Measurements from ENCODE around the gene ZNF503.
"Not testable (repeated sequence)": the region's sequence is repeated elsewhere in the genome, so short reads cannot be mapped to it uniquely, and the experiment has no call there.

Gene ZNF503

GRCh38 chr10:75378379-75378778 lies 23.2 kb downstream of the ZNF503 start:
- no peaks in the 10 kb centered on the region for H3K27me3 Mint-ChIP-seq (ENCODE audit: low read depth)
- H3K27ac Mint-ChIP-seq, result no peak overlapping the region
- no peaks in the 10 kb centered on the region for H3K36me3 Mint-ChIP-seq (ENCODE audit: low read depth)
- no peak for DNase-seq (ENCODE audit: low spot score)
- no peaks in the 10 kb centered on the region for H3K9me3 Mint-ChIP-seq
- no peaks in the 10 kb centered on the region for H3K4me1 Mint-ChIP-seq (ENCODE audit: low read depth)
- H3K4me3 Mint-ChIP-seq, result no peak overlapping the region

- Mint-ChIP-seq H3K4me1 (ENCODE audit: low read depth) (no peaks in the 10 kb centered on the region), H3K4me3 (no peak overlapping the region), H3K36me3 (ENCODE audit: low read depth) (no peaks in the 10 kb centered on the region), H3K27me3 (ENCODE audit: low read depth) (no peaks in the 10 kb centered on the region), H3K27ac (no peak overlapping the region), H3K9me3 (no peaks in the 10 kb centered on the region)
- no peak for DNase-seq (ENCODE audit: low spot score)
Measured at GRCh38 chr10:75377869-75378268, 23.7 kb downstream of the ZNF503 start.

GRCh38 chr10:75375838-75376237 lies 25.7 kb downstream of the ZNF503 start:
- no peak for DNase-seq (ENCODE audit: low spot score)
- H3K4me1 Mint-ChIP-seq (ENCODE audit: low read depth), result no peaks in the 10 kb centered on the region
- no peaks in the 10 kb centered on the region for H3K27me3 Mint-ChIP-seq (ENCODE audit: low read depth)
- no peak overlapping the region for H3K27ac Mint-ChIP-seq
- no peak overlapping the region for H3K4me3 Mint-ChIP-seq
- no peaks in the 10 kb centered on the region for H3K9me3 Mint-ChIP-seq
- no peaks in the 10 kb centered on the region for H3K36me3 Mint-ChIP-seq (ENCODE audit: low read depth)

GRCh38 chr10:75371010-75371409 lies 30.6 kb downstream of the ZNF503 start:
- Mint-ChIP-seq H3K9me3 (peaks cover 16% of the 10 kb centered on the region), H3K4me1 (ENCODE audit: low read depth) (no peaks in the 10 kb centered on the region), H3K4me3 (no peak overlapping the region), H3K27me3 (ENCODE audit: low read depth) (no peaks in the 10 kb centered on the region), H3K27ac (no peak overlapping the region), H3K36me3 (ENCODE audit: low read depth) (no peaks in the 10 kb centered on the region)
- no peak for DNase-seq (ENCODE audit: low spot score)

GRCh38 chr10:75369838-75370237 lies 31.7 kb downstream of the ZNF503 start:
- H3K27me3 Mint-ChIP-seq (ENCODE audit: low read depth); H3K4me3 Mint-ChIP-seq; H3K27ac Mint-ChIP-seq; DNase-seq (ENCODE audit: low spot score); H3K36me3 Mint-ChIP-seq (ENCODE audit: low read depth); H3K4me1 Mint-ChIP-seq (ENCODE audit: low read depth): not testable (repeated sequence)
- peaks cover 16% of the 10 kb centered on the region for H3K9me3 Mint-ChIP-seq

GRCh38 chr10:75367901-75368300 lies 33.7 kb downstream of the ZNF503 start:
- H3K4me3 Mint-ChIP-seq, result no peak overlapping the region
- H3K4me1 Mint-ChIP-seq (ENCODE audit: low read depth), result no peaks in the 10 kb centered on the region
- peaks cover 16% of the 10 kb centered on the region for H3K9me3 Mint-ChIP-seq
- no peak for DNase-seq (ENCODE audit: low spot score)
- no peaks in the 10 kb centered on the region for H3K27me3 Mint-ChIP-seq (ENCODE audit: low read depth)
- H3K36me3 Mint-ChIP-seq (ENCODE audit: low read depth), result no peaks in the 10 kb centered on the region
- H3K27ac Mint-ChIP-seq, result no peak overlapping the region

- no peaks in the 10 kb centered on the region for H3K4me1 Mint-ChIP-seq (ENCODE audit: low read depth)
- H3K27me3 Mint-ChIP-seq (ENCODE audit: low read depth), result no peaks in the 10 kb centered on the region
- no peak overlapping the region for H3K27ac Mint-ChIP-seq
- H3K9me3 Mint-ChIP-seq, result peaks cover 16% of the 10 kb centered on the region
- DNase-seq (ENCODE audit: low spot score), result no peak
- no peak overlapping the region for H3K4me3 Mint-ChIP-seq
- H3K36me3 Mint-ChIP-seq (ENCODE audit: low read depth), result no peaks in the 10 kb centered on the region
Measured at GRCh38 chr10:75367021-75367487, 34.5 kb downstream of the ZNF503 start.

GRCh38 chr10:75363431-75363830 lies 38.1 kb downstream of the ZNF503 start:
- Mint-ChIP-seq H3K27me3 (ENCODE audit: low read depth) (no peaks in the 10 kb centered on the region), H3K4me1 (ENCODE audit: low read depth) (no peaks in the 10 kb centered on the region), H3K4me3 (no peak overlapping the region), H3K27ac (no peak overlapping the region), H3K9me3 (peaks cover 4% of the 10 kb centered on the region), H3K36me3 (ENCODE audit: low read depth) (no peaks in the 10 kb centered on the region)
- DNase-seq (ENCODE audit: low spot score), result no peak

- not testable (repeated sequence) for H3K4me3 Mint-ChIP-seq; H3K36me3 Mint-ChIP-seq (ENCODE audit: low read depth); H3K27me3 Mint-ChIP-seq (ENCODE audit: low read depth); DNase-seq (ENCODE audit: low spot score); H3K9me3 Mint-ChIP-seq; H3K4me1 Mint-ChIP-seq (ENCODE audit: low read depth); H3K27ac Mint-ChIP-seq
Measured at GRCh38 chr10:75359876-75360275, 41.7 kb downstream of the ZNF503 start.

- Mint-ChIP-seq H3K27ac (no peak overlapping the region), H3K27me3 (ENCODE audit: low read depth) (no peaks in the 10 kb centered on the region), H3K36me3 (ENCODE audit: low read depth) (no peaks in the 10 kb centered on the region), H3K9me3 (no peaks in the 10 kb centered on the region), H3K4me1 (ENCODE audit: low read depth) (no peaks in the 10 kb centered on the region), H3K4me3 (no peak overlapping the region)
- no peak for DNase-seq (ENCODE audit: low spot score)
Measured at GRCh38 chr10:75358835-75359421, 42.6 kb downstream of the ZNF503 start.

GRCh38 chr10:75358132-75358531 lies 43.4 kb downstream of the ZNF503 start:
- no peaks in the 10 kb centered on the region for H3K36me3 Mint-ChIP-seq (ENCODE audit: low read depth)
- no peak overlapping the region for H3K4me3 Mint-ChIP-seq
- H3K27me3 Mint-ChIP-seq (ENCODE audit: low read depth), result no peaks in the 10 kb centered on the region
- DNase-seq (ENCODE audit: low spot score), result no peak
- no peak overlapping the region for H3K27ac Mint-ChIP-seq
- no peaks in the 10 kb centered on the region for H3K4me1 Mint-ChIP-seq (ENCODE audit: low read depth)
- H3K9me3 Mint-ChIP-seq, result no peaks in the 10 kb centered on the region

- no peak overlapping the region for H3K4me3 Mint-ChIP-seq
- no peaks in the 10 kb centered on the region for H3K9me3 Mint-ChIP-seq
- no peak for DNase-seq (ENCODE audit: low spot score)
- no peaks in the 10 kb centered on the region for H3K27me3 Mint-ChIP-seq (ENCODE audit: low read depth)
- H3K27ac Mint-ChIP-seq, result no peak overlapping the region
- no peaks in the 10 kb centered on the region for H3K4me1 Mint-ChIP-seq (ENCODE audit: low read depth)
- H3K36me3 Mint-ChIP-seq (ENCODE audit: low read depth), result no peaks in the 10 kb centered on the region
Measured at GRCh38 chr10:75357500-75357899, 44.1 kb downstream of the ZNF503 start.

GRCh38 chr10:75356484-75356883 lies 45.1 kb downstream of the ZNF503 start:
- H3K4me3 Mint-ChIP-seq, result no peak overlapping the region
- peaks cover 1% of the 10 kb centered on the region for H3K27me3 Mint-ChIP-seq (ENCODE audit: low read depth)
- H3K27ac Mint-ChIP-seq, result no peak overlapping the region
- H3K36me3 Mint-ChIP-seq (ENCODE audit: low read depth), result no peaks in the 10 kb centered on the region
- no peaks in the 10 kb centered on the region for H3K9me3 Mint-ChIP-seq
- no peak for DNase-seq (ENCODE audit: low spot score)
- H3K4me1 Mint-ChIP-seq (ENCODE audit: low read depth), result no peaks in the 10 kb centered on the region

- no peaks in the 10 kb centered on the region for H3K4me1 Mint-ChIP-seq (ENCODE audit: low read depth)
- peaks cover 2% of the 10 kb centered on the region for H3K27me3 Mint-ChIP-seq (ENCODE audit: low read depth)
- no peak overlapping the region for H3K4me3 Mint-ChIP-seq
- H3K36me3 Mint-ChIP-seq (ENCODE audit: low read depth), result no peaks in the 10 kb centered on the region
- H3K27ac Mint-ChIP-seq, result no peak overlapping the region
- DNase-seq (ENCODE audit: low spot score), result no peak
- no peaks in the 10 kb centered on the region for H3K9me3 Mint-ChIP-seq
Measured at GRCh38 chr10:75355706-75356105, 45.9 kb downstream of the ZNF503 start.

- Mint-ChIP-seq H3K27ac (no peak overlapping the region), H3K36me3 (ENCODE audit: low read depth) (no peaks in the 10 kb centered on the region), H3K9me3 (no peaks in the 10 kb centered on the region), H3K27me3 (ENCODE audit: low read depth) (peaks cover 2% of the 10 kb centered on the region), H3K4me1 (ENCODE audit: low read depth) (no peaks in the 10 kb centered on the region), H3K4me3 (no peak overlapping the region)
- DNase-seq (ENCODE audit: low spot score), result no peak
Measured at GRCh38 chr10:75353183-75353582, 48.4 kb downstream of the ZNF503 start.

Measured in T-helper 2 cell treated with Interferon-gamma antibody and Interleukin-4, amounts not matched to agents 5 μg/mL and 100 μg/mL, for 36 hours (primary cell).